HG03196 (cell line): ENCODE measurements around the gene SYP.

ENCODE experiments used
- ATAC-seq: cut with Tn5 transposase; IDR thresholded peaks from one replicate; pipeline ENCODE4 v1.9.1; 2021; ENCODE audit not compliant: unreplicated experiment

Gene SYP

DNA sequence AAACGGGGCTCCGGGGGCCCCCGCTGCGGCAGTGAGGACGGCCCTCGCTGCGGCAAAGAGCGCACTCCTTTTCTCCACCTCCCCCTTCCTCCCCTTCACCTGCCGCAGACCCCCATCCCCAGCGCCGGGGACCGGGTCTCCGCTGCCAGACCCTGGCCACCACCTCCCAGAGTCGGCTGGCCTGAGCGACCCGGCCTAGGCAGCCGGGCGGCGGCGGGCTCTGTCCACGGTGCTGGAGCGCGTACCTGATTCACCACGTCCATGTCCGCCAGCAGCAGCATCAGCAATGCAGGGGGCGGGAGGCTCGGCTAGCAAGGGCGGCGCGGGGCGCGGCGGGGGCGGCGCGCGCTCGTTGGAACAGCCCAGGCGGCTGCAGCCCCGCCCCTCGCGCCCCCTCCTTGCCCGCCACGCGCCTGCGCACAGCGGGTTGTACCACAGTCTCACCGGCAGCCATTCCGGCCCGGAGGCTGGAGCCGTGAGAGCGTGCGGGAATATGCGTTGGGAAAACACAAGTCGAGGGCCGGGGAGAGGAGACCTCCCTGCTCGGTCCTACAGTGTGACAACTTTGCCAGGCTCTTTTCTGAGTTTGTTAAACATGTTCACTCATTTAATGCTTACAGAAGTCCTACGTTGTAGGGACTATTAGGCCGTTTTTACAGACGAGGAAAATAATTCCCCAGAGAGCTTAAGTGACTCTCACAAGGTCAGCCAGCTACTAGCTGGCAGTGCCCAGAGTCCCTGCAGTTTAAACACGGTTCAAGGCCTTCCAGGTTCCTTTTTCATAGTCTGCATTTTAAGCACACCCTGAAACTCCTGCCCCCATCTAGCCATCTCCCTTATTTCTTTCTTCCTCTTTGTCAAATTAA, at the start of gene SYP:
Gene SYP (minus strand): TSS at position 288 of the 866 bp plus-strand sequence. CDS start 7 bp downstream, at position 281.
- peak; percentile 95 for ATAC-seq

DNA sequence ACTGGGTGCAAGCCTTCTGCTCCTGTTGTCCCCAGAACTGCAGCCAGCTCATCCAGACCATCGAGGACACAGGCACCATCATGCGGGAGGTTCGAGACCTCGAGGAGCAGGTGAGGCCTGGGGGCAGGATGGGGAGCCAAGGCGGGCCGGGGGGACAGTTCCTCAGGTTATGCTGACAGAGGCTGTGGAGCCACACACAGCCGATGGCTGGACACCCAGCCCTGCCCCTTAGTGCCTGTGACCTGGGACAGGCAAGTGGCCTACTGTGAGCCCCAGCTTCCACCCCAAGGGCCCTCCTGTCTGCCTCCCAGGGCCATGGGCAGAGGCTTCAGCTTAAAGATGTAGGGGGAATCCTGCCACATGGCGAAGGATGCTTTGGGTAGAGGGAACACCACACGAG, 49.6 kb upstream of the SYP start:
- ATAC-seq: no peak

DNA sequence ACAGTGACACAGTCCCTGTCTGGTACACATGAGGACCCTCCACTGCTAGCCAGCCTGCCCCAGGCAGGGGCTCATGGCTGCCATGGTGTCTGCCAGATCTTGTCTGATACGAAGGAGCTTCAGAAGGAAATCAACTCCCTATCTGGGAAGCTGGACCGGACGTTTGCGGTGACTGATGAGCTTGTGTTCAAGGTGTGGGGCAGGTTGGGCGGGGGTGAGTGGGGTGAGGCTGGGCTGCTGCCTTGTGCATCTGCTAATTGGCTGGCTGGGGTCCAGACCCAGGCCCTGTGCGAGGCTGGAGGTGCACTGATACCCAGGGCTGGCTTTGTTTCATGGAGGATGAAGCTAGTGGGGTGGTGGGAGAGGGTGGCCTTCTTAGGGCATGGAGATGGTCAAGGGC, 49.1 kb upstream of the SYP start:
- no peak for ATAC-seq

DNA sequence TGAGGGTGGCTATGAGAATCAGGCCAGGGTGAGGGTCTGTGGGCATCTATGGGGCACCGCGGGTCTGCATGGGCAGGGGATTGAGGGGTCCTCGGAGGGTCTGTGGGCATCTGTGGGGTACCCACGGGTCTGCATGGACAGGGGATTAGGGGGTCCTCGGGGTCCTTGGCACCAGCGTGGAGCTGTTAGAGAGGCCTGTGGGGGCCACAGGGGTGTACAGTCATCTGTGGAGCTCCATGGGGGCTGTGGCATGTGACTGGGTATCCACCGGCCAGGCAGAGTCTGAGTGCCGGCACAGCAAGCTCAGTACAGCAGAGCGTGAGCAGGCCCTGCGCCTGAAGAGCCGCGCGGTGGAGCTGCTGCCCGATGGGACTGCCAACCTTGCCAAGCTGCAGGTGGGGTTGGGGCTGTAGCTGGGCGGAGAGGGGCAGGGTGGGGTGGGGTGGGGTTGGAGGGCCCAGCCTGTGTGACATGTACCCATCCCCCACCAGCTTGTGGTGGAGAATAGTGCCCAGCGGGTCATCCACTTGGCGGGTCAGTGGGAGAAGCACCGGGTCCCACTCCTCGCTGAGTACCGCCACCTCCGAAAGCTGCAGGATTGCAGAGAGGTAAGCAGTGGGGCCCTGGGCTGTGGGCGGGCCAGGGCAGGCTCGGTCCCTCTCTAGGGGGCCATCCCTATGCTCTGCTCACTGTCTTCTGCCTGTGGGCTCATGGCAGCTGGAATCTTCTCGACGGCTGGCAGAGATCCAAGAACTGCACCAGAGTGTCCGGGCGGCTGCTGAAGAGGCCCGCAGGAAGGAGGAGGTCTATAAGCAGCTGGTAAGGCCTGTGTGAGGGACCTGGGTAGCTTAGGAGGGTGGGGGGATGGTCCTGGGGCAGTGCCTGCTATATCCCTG, 48.2 kb upstream of the SYP start:
- no peak for ATAC-seq

DNA sequence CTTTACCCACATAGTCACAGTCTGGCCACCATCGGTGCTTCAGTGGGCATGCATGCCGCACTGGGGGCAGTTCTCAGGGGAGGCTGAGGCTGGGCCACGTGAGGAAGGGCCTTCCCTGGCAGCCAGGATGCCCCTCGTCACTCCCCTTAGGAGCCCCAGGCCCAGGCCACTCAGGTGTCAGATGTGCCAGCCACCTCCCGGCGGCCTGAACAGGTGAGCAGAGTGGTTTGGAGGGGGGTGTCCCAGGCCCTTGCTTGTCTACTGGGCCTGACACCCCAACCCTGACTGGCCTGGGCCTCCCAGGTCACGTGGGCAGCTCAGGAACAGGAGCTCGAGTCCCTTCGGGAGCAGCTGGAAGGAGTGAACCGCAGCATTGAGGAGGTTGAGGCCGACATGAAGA, 47.4 kb upstream of the SYP start:
- ATAC-seq: no peak

DNA sequence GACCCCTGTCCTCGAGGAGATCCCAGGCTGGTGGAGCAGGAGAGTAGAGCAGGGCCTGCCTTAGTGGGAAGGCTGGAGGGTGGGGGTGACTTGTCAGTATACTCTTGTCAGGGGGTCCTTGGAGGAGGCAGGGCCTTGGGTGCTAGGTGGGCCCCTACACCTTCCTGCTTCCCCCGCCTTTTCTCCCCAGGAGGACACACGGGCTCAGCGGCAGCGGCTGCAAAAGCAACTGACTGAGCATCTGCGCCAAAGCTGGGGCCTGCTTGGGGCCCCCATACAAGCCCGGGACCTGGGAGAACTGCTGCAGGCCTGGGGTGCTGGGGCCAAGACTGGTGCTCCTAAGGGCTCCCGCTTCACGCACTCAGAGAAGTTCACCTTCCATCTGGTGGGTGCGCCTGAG, 46.5 kb upstream of the SYP start:
- no peak for ATAC-seq

DNA sequence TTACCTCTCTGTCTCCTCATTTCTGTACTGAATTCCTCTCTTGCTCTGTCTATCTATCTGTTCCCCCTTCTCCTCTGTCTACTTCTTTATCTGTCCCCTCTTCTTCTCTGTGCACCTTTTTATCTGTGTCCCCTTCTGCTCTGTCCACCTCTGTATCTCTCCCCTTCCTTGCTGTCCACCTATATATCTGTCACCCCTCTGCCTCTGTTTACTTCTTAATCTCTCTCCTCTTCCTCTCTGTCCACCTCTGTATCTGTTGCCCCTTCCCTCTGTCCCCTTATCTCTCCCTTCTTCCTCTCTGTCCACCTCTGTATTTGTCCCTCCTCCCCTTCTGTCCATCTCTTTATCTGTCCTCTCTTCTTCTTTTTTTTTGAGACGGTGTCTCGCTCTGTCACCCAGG, 44.2 kb upstream of the SYP start:
- ATAC-seq: no peak

DNA sequence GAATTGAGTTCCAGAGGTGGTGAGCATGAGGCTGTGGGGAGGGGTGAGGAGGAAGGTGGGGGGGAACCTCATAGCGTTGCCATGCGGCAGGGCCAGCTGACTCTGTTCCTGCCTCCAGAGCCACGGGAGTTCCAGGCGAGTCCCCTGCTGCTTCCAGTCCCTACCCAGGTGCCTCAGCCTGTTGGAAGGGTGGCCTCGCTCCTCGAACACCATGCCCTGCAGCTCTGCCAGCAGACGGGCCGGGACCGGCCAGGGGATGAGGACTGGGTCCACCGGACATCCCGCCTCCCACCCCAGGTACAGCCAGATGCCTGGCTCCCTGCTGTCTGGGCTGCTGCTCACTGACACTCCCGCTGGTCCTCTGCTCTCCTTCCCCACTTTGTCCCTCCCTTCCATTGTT, 43.2 kb upstream of the SYP start:
- no peak for ATAC-seq

DNA sequence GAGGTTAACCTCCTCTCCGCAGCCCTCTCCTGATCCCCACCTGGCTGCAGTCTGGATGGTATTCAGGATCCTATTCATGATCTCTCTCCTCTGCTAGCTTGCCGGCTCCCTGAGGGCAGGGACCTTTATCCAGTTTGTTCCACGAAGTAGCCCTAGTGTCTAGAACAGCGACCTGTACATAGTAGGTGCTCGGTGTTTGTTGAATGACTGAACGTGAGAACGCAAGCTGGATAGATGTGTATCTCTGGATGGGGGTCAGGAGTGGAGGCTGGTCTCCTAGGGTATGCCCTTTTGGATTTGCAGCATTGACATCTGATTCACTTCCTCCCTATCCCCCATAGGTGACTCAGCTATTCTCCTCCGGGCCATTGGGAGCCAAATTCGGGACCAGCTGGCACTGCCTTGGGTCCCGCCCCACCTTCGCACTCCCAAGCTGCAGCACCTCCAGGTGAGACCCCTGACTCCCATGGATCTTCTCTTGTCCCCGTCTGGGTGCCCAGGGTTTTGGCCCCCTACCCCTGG, 42.6 kb upstream of the SYP start:
- ATAC-seq: no peak

DNA sequence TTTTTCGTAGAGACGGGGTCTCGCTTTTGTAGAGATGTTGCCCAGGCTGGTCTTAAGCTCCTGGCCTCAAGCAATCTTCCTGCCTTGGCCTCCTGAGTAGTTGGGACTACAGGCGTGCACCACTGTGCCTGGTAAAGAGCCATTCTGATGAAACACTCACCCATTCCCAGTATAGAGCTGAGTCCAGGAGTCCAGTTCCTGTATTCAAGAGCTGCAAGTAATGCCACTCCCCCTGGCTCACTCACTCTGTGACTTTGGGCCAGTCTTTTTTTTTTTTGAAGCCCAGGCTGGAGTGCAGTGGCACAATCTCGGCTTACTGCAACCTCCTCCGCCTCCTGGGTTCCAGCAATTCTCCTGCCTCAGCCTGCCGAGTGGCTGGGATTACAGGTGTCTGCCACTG, 38.7 kb upstream of the SYP start:
- no peak for ATAC-seq

DNA sequence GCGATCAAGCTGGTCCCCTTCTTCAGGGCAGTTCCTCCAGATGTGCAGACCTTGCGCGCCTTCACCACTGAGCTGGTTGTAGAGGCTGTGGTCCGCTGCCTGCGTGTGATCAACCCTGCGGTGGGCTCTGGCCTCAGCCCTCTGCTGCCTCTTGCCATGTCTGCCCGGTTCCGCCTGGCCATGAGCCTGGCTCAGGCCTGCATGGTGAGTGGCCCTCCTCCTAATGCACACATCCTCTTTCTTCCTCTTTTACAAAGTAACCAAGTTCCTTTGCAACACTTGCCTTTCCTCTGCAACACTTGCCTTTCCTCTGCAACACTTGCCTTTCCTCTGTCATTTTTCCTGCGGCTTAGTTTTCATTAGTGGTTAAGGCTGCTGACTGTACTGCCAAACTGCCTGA, 37.1 kb upstream of the SYP start:
- no peak for ATAC-seq

DNA sequence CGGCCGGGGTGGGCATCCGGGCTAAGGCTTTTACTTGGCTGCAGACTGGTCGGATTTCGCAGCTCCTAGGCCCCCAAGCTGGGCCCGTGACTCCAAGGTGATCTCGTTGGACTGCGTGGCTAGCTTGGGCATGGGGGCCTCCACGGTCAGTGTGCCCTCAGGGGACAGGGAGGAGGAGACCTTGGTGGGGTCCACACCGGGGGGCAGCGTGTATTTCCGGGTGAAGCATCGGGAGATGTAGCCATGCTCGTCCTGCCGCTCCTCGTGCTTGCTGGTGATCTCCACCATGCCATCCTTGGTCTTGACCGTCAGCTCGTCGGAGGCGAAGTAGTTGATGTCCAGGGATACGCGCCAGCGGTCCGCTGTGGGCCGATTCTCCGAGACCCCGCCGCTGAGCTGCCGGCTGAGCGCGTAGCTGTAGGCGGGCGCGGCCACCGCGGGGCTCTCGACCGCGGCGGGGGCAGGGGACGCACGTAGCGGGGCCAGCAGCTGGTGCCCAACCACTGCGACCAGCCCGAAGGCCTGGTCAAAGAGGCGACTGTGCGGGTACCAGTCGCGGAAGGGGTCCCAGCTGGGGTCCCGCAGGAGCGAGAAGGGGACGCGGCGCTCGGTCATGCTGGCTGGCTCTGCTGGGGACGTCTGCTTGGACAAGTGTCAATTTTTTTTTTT, 34.0 kb upstream of the SYP start:
- no peak for ATAC-seq

DNA sequence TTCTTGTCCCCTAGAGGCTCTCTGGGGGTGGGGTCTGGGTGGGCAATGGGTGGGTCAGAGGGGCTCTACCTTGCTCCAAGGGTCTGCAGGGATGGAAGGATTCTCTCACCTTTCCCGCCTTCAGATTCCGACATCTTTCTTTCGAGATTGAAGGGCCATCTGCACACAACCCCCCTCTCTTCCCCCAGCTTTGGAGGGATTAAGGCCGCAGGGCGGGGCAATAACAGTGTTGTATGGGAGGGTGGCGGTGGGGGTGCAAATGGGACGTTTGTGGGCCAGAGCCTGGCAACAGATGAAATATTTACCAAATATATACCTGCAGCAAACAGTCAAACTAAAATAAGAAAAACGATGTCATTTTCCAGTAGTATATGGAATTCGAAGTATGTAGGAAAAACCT, 33.2 kb upstream of the SYP start, which contains the start of gene CACNA1F:
Gene CACNA1F (minus strand): TSS at position 165 of the 400 bp plus-strand sequence. CDS start 31 bp downstream, at position 134.
- ATAC-seq: no peak

DNA sequence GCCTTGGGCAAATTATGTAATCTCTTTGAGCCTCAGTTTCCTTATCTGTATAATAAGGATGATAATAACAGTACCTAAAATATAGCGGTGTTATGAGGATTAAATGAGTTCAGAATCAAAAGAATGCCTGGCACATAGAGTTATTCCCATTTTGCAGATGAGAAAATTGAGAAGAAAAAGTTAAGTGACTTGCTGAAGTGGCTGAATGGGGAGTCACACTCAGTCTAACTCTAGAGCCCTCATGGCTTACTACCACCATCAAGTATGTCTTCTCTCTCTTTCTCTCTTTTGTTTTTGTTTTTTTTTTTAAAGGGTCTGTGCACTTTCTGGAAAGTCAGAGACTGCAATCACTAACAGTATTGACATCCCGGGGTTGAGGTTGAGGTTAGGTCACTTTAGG, 32.5 kb upstream of the SYP start:
- ATAC-seq: no peak

DNA sequence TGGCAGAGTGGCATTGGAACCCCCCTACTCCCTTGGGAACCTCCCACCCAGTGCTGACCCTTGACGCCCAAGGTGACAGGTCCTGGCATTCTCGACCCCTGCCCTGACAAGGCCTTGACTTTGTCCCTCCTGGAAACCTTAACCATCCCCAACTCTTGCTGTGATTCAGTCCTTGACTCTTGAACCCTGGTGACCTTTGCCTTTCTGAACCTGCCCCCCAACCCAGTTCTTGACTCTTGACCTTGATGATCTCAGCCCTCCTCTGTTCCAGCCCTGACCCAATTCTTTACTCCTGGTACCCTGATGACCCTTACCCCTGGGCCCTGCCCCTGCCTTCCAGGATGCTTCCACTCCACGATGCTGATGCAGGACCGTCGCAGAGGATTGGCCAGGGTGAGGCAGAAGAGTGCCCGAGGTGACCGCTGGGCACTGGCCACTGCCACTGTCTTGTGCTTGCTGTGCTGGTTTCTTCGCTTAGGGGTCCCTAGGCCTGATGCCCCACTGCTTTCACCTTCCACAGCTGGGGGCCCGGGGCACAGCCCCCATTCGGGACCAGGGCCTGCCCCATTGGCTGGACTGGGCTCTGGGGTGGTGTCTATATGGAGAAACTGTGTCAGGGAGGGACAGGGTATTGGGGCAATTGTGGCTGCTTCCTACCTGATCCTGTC, 31.5 kb upstream of the SYP start:
- no peak for ATAC-seq

DNA sequence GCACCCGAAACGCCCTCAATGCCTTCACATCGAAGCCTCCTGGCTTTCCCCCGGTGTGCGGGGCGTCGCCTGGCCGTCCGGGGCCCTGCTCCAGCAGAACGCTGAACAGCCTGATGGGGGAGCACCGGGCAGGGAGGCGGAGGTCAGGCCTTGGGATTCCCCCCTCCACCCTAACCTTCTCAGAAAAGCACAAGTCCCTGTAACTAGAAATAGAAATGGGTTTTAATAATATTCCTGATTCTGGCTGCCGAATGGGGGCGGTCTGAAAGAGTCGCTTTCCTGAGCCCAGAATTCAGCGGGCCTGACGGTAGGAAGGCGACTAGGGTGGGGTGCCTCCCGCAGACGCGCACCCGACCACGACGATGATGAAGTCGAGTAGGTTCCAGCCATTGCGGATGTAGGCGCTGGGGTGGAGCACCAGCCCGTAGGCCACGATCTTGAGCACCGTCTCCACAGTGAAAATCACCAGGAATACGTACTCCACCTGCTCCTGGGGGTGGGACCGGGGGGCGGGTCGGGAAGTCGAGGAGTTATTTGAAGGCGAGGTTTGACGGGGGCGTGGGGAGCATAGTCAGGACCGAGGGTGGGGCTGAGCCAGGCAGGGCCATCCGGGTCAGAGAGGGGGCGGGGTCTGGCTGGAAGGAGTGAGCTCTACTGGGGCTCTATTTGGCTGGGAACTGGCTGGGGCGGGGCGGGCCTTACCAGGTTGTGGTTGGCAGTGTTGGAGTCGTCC, 30.7 kb upstream of the SYP start:
- ATAC-seq: peak; percentile 62

DNA sequence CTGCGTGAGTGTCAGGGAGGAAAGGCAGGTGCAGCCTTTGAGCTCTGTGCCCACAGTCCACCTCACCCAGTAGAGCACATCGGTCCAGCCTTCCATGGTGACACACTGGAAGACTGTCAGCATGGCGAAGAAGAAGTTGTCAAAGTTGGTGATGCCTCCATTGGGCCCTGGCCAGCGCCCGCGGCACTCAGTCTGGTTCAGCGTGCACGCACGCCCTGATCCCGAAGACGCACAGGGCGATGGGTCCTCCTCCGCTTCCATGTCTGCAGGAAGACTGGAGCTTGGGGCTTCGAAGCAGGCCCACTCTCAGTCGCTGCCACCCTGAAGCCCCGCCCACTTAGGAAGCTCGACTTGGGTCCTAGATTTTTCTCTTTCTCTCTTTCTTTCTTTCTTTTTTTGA, 28.2 kb upstream of the SYP start:
- ATAC-seq: no peak

DNA sequence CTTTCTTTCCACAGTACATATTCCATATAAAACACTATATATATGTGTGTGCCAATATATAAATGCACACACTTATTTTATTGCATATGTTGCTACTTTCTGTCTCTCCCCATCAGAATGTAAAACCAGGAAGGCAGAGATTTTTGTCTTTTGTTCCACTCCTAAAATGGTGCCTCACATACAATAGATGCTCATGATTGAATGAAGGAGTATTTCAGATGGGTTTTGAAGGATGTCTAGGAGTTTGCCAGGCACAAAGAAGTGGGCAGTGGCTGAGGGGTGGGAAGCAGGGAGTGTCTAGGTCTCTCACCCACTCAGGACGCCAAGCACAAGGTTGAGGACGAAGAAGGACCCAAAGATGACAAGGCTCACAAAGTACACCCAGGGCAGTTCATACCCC, 27.7 kb upstream of the SYP start:
- ATAC-seq: no peak

DNA sequence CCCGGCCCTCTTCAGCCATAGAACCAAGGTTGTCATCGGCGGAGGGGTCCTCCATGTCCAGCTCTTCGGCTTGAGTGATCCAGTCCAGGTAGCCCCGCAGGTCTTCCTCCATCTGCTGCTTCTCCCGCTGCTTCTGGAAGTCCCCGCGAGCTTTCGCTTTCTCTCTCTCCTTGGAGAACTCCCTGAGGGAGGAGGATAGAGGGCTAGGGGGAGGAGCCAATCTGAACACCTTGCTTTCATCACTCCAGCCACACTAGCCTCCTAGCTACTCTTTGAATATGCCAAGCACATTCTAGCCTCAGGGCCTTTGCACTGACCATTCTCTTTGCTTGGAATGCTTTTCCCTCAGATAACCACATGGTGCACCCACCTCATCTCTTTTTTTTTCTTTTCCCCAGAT, 27.0 kb upstream of the SYP start:
- ATAC-seq: no peak

DNA sequence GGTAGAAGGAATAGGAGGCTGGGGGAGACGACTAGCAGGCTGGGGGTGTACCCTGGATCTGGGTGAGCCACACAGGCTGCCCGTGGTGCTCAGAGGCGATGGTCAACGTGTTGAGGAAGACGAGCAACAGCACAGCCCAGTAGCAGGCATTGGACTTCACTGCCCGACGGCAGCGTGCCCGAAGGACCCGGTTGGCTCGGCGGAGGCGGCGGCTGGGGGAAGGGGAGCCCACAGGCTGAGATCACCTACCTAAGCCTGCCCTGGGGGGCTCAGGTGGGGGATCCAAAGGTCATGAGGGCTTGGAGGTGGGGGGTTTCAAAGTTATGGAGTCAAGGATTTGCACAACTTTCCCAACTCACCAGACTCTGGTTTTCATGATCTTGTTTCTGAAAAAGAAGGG, 25.9 kb upstream of the SYP start:
- ATAC-seq: no peak
